ENCODE results near the gene RACGAP1. TPM values are rescaled to one million over a fixed set of nuclear protein-coding genes. Genes with fewer than 3 reads are reported as not detected.

RACGAP1 gene
- polyA plus RNA-seq, 3 donors = 3.1 to 5.4 (median 3.6) TPM

GRCh38 chr12:49967777-49968250 lies 57.5 kb downstream of the RACGAP1 start:
- intact Hi-C loops (cut with micrococcal nuclease) = loop anchor here (1.0 to 10.0 kb wide), 5 partner anchors 89 to 209 kb away; partner anchors contain the start of gene ASIC1 (in 2 of the 2)
- no peak for DNase-seq
- Mint-ChIP-seq H3K9me3 (peaks cover 0 to 2% (median 0%) of the 10 kb centered on the region in 7 donors), H3K4me1 (peaks cover 12% of the 10 kb centered on the region), H3K27ac (no peak overlapping the region), H3K36me3 (no peaks in the 10 kb centered on the region), H3K4me3 (peak overlapping the region; percentile 73 to 83), H3K27me3 (ENCODE audit: low read depth in 3 of 3) (peaks cover 43 to 51% (median 46%) of the 10 kb centered on the region in 3 donors)
- peaks cover 19 to 26% of the 10 kb centered on the region in 2 donors for H3K4me1 ChIP-seq (ENCODE audit: control insufficient read depth in 1 of 2, insufficient read depth in 2 of 2, low read length in 2 of 2)
- H3K27ac ChIP-seq (ENCODE audit: low read depth in 1 of 2, low read length in 2 of 2) = no peak overlapping the region
- H3K27me3 ChIP-seq (ENCODE audit: control insufficient read depth in 2 of 2, insufficient read depth in 2 of 2, low read length in 2 of 2) = peaks cover 4 to 66% of the 10 kb centered on the region in 2 donors
- H3K4me2 ChIP-seq (replicated peaks; ENCODE audit: extremely low read depth, low read length, poor library complexity, severe bottlenecking) = peak overlapping the region; percentile 84
- no peaks in the 10 kb centered on the region for H4K20me1 ChIP-seq (ENCODE audit: insufficient read depth, low read length)
- H3K9me3 ChIP-seq (replicated peaks in 1 of 2; ENCODE audit: control insufficient read depth in 1 of 2, insufficient read depth in 1 of 2, low read length in 2 of 2) = no peaks in the 10 kb centered on the region
- H3K4me3 ChIP-seq (replicated peaks in 1 of 3; ENCODE audit: low read depth in 2 of 3, low read length in 3 of 3) = peak overlapping the region in 2 of 3 experiments; percentile 42 to 75
- WGBS (ENCODE audit: insufficient coverage) = 4% methylated on average over 8 of the region's 15 CpGs
- no peaks in the 10 kb centered on the region for H3K36me3 ChIP-seq (replicated peaks in 1 of 2; ENCODE audit: control insufficient read depth in 1 of 2, insufficient read depth in 2 of 2, low read length in 2 of 2)
- no peak for TF ChIP-seq CTCF (IDR thresholded peaks at IDR 0.05)
- H3K9ac ChIP-seq (ENCODE audit: insufficient read depth, low read length, poor library complexity, severe bottlenecking) = peak overlapping the region; percentile 15
- peak overlapping the region; percentile 86 for H2AFZ ChIP-seq (ENCODE audit: insufficient read depth, low read depth, low read length, poor library complexity, severe bottlenecking)
- no peaks in the 10 kb centered on the region for H3K79me2 ChIP-seq (ENCODE audit: insufficient read depth, low read length)

- Histone ChIP-seq H3K4me1 (ENCODE audit: control insufficient read depth in 1 of 2, insufficient read depth in 2 of 2, low read length in 2 of 2) (peaks cover 19 to 26% of the 10 kb centered on the region in 2 donors), H3K79me2 (ENCODE audit: insufficient read depth, low read length) (no peaks in the 10 kb centered on the region), H3K9me3 (replicated peaks in 1 of 2; ENCODE audit: control insufficient read depth in 1 of 2, insufficient read depth in 1 of 2, low read length in 2 of 2) (no peaks in the 10 kb centered on the region), H3K27ac (ENCODE audit: low read depth in 1 of 2, low read length in 2 of 2) (no peak overlapping the region), H3K4me2 (replicated peaks; ENCODE audit: extremely low read depth, low read length, poor library complexity, severe bottlenecking) (peak overlapping the region; percentile 84), H3K36me3 (replicated peaks in 1 of 2; ENCODE audit: control insufficient read depth in 1 of 2, insufficient read depth in 2 of 2, low read length in 2 of 2) (no peaks in the 10 kb centered on the region), H3K27me3 (ENCODE audit: control insufficient read depth in 2 of 2, insufficient read depth in 2 of 2, low read length in 2 of 2) (peaks cover 9 to 72% of the 10 kb centered on the region in 2 donors), H3K4me3 (replicated peaks in 1 of 3; ENCODE audit: low read depth in 2 of 3, low read length in 3 of 3) (peak overlapping the region; percentile 10 to 75 (median 42)), H2AFZ (ENCODE audit: insufficient read depth, low read depth, low read length, poor library complexity, severe bottlenecking) (peak overlapping the region; percentile 86), H4K20me1 (ENCODE audit: insufficient read depth, low read length) (no peaks in the 10 kb centered on the region), H3K9ac (ENCODE audit: insufficient read depth, low read length, poor library complexity, severe bottlenecking) (peak overlapping the region; percentile 15)
- H3K4me1 Mint-ChIP-seq = peaks cover 12% of the 10 kb centered on the region
- H3K9me3 Mint-ChIP-seq = peaks cover 0 to 2% (median 0%) of the 10 kb centered on the region in 7 donors
- intact Hi-C loops (cut with micrococcal nuclease) = loop anchor here (1.0 to 10.0 kb wide), 5 partner anchors 90 to 210 kb away; partner anchors contain the start of gene ASIC1 (in 2 of the 2)
- H3K4me3 Mint-ChIP-seq = peak overlapping the region; percentile 73 to 85
- H3K36me3 Mint-ChIP-seq = no peaks in the 10 kb centered on the region
- 2% methylated on average over 28 of the region's 40 CpGs for WGBS (ENCODE audit: insufficient coverage)
- H3K27me3 Mint-ChIP-seq (ENCODE audit: low read depth in 3 of 3) = peaks cover 48 to 56% (median 49%) of the 10 kb centered on the region in 3 donors
- H3K27ac Mint-ChIP-seq = peak overlapping the region in 3 of 7 donors; percentile 7 to 59 (median 49)
- DNase-seq = peak; percentile 83 to 88 (median 87)
- peak; percentile 97 for TF ChIP-seq CTCF (IDR thresholded peaks at IDR 0.05)
These were observed 58.1 kb downstream of the RACGAP1 start for GRCh38 chr12:49967042-49967776.

Data from CD14-positive monocyte (primary cell).